PC-3 (cell line): ENCODE data around the gene EIF5A2.

Experiments used
- EZH2 ChIP-seq: fragments of 300-600 bp; sonication (generic); IDR thresholded peaks from one replicate; pipeline ENCODE4 v1.6.1; 2017; ENCODE audit warnings: antibody characterized with exemption, mild to moderate bottlenecking, low read length; ENCODE audit not compliant: unreplicated experiment
- TF ChIP-seq, protein P1 (sequence below): fragments of 300-600 bp; sonication (generic); conservative IDR thresholded peaks from 2 replicates; pipeline ENCODE4 v1.5.1; 2017; ENCODE audit warnings: antibody characterized with exemption, low read depth, mild to moderate bottlenecking, low read length

DNA sequence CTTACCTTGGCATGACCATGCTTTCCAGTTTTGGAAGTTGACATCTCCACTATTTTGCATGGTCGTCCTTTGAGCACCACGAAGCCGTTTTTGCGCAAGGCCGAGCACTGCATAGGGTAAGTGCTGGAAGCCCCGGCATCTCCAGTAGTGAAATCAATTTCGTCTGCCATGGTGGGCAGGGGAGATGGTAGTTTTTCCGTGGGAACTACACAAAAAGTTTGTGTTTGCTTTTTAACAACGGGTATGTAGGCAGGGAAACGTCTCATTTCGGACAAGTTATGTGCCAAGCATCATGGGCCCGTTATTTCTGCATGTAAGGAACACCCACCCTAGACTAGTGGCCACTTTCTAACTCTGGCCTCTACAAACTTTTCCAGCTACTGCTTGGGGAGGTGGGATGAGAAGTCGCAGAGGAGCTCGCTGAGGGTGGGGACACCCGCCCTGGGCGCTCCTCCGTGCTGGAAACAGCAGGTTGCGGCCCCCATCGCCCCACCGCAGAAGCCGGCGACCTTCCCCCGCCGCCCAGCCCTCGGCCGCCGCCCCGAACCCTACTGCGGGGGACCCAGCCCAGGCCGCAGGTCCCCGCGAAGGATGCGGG lies 701 bp downstream of the EIF5A2 start:
- TF ChIP-seq, protein P1, sequence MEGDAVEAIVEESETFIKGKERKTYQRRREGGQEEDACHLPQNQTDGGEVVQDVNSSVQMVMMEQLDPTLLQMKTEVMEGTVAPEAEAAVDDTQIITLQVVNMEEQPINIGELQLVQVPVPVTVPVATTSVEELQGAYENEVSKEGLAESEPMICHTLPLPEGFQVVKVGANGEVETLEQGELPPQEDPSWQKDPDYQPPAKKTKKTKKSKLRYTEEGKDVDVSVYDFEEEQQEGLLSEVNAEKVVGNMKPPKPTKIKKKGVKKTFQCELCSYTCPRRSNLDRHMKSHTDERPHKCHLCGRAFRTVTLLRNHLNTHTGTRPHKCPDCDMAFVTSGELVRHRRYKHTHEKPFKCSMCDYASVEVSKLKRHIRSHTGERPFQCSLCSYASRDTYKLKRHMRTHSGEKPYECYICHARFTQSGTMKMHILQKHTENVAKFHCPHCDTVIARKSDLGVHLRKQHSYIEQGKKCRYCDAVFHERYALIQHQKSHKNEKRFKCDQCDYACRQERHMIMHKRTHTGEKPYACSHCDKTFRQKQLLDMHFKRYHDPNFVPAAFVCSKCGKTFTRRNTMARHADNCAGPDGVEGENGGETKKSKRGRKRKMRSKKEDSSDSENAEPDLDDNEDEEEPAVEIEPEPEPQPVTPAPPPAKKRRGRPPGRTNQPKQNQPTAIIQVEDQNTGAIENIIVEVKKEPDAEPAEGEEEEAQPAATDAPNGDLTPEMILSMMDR, result no peak
- TF ChIP-seq EZH2, result no peak
